HepG2 (cell line): ENCODE measurements around the gene ZBTB48. TPM values are rescaled to one million over a fixed set of nuclear protein-coding genes. Genes with fewer than 3 reads are reported as not detected.

Source experiments
- ATAD3A ChIP-seq: sonication (generic); formaldehyde crosslinking; IDR thresholded peaks from 2 replicates; pipeline ENCODE4 v1.4.0; 2020; ENCODE audit warnings: missing genetic modification reagents
- BCL6 ChIP-seq: IDR thresholded peaks from 2 replicates; pipeline ENCODE4 v1.6.1; 2016; ENCODE audit warnings: missing genetic modification reagents, missing compliant biosample characterization
- BHLHE40 ChIP-seq: IDR thresholded peaks from 2 replicates; pipeline ENCODE4 v1.6.1; 2011; ENCODE audit warnings: low read length, improper control_type of control experiment
- BORCS8-MEF2B ChIP-seq: sonication (generic); formaldehyde crosslinking; IDR thresholded peaks from 2 replicates; pipeline ENCODE4 v1.8.0; 2022; ENCODE audit warnings: mild to moderate bottlenecking, missing genetic modification reagents
- CEBPG ChIP-seq: IDR thresholded peaks from 2 replicates; pipeline ENCODE4 v1.6.1; 2016
- FOSL2 ChIP-seq: sonication (generic); formaldehyde crosslinking; IDR thresholded peaks from 2 replicates; pipeline ENCODE4 v1.4.0; 2020; ENCODE audit warnings: missing genetic modification reagents
- GTF3A ChIP-seq: sonication (generic); formaldehyde crosslinking; conservative IDR thresholded peaks from 2 replicates; pipeline ENCODE4 v1.4.0; 2020; ENCODE audit warnings: mild to moderate bottlenecking, missing genetic modification reagents
- HES4 ChIP-seq: sonication (generic); formaldehyde crosslinking; IDR thresholded peaks from 2 replicates; pipeline ENCODE4 v1.9.0; 2021; ENCODE audit warnings: mild to moderate bottlenecking, missing genetic modification reagents, borderline replicate concordance
- HOXD1 ChIP-seq: sonication (generic); formaldehyde crosslinking; IDR thresholded peaks from 2 replicates; pipeline ENCODE4 v1.5.0; 2020; ENCODE audit warnings: missing genetic modification reagents
- KDM2A ChIP-seq: sonication (generic); formaldehyde crosslinking; IDR thresholded peaks from 2 replicates; pipeline ENCODE4 v1.4.0; 2020; ENCODE audit warnings: low read depth, missing genetic modification reagents, borderline replicate concordance
- KDM6A ChIP-seq: IDR thresholded peaks from 2 replicates; pipeline ENCODE4 v1.6.1; 2016; ENCODE audit warnings: low read depth
- LCORL ChIP-seq, 2 experiments: fragments of 450-650 bp in 1 of 2; sonication (generic) in 1 of 2; formaldehyde crosslinking in 1 of 2; IDR thresholded peaks; 2 replicates each; pipeline versions ENCODE4 v1.5.0 to v1.6.1; 2017 to 2020; ENCODE audit warnings: antibody characterized with exemption in 1 of 2, missing genetic modification reagents in 1 of 2
- MTF2 ChIP-seq: sonication (generic); formaldehyde crosslinking; IDR thresholded peaks from 2 replicates; pipeline ENCODE4 v1.5.0; 2020; ENCODE audit warnings: missing genetic modification reagents, borderline replicate concordance
- NFATC3 ChIP-seq: sonication (generic); formaldehyde crosslinking; IDR thresholded peaks from 2 replicates; pipeline ENCODE4 v1.5.1; 2020; ENCODE audit warnings: mild to moderate bottlenecking, missing genetic modification reagents
- SMARCC2 ChIP-seq: fragments of 450-650 bp; IDR thresholded peaks from 2 replicates; pipeline ENCODE4 v1.6.1; 2017; ENCODE audit warnings: antibody characterized with exemption, mild to moderate bottlenecking
- SNAPC2 ChIP-seq: sonication (generic); formaldehyde crosslinking; IDR thresholded peaks from 2 replicates; pipeline ENCODE4 v1.8.1; 2022; ENCODE audit warnings: mild to moderate bottlenecking, missing genetic modification reagents
- SP2 ChIP-seq: sonication (generic); formaldehyde crosslinking; IDR thresholded peaks from 2 replicates; pipeline ENCODE4 v1.5.1; 2020; ENCODE audit warnings: mild to moderate bottlenecking, missing genetic modification reagents
- SP5 ChIP-seq: IDR thresholded peaks from 2 replicates; pipeline ENCODE4 v1.6.1; 2016; ENCODE audit warnings: low read depth, borderline replicate concordance
- STAT5B ChIP-seq: sonication (generic); formaldehyde crosslinking; IDR thresholded peaks from 2 replicates; pipeline ENCODE4 v1.4.0; 2020; ENCODE audit warnings: missing genetic modification reagents
- TRIM24 ChIP-seq: sonication (generic); formaldehyde crosslinking; IDR thresholded peaks from 2 replicates; pipeline ENCODE4 v1.8.0; 2022; ENCODE audit warnings: mild to moderate bottlenecking, missing genetic modification reagents
- XBP1 ChIP-seq: sonication (generic); formaldehyde crosslinking; IDR thresholded peaks from 2 replicates; pipeline ENCODE4 v1.5.0; 2020; ENCODE audit warnings: missing genetic modification reagents
- ZMYM2 ChIP-seq: sonication (generic); formaldehyde crosslinking; IDR thresholded peaks from 2 replicates; pipeline ENCODE4 v1.8.0; 2022; ENCODE audit warnings: mild to moderate bottlenecking, missing genetic modification reagents
- ZNF143 ChIP-seq: sonication (generic); formaldehyde crosslinking; IDR thresholded peaks from 2 replicates; pipeline ENCODE4 v1.4.0; 2020; ENCODE audit warnings: missing genetic modification reagents
- ZNF20 ChIP-seq: sonication (generic); formaldehyde crosslinking; IDR thresholded peaks from 2 replicates; pipeline ENCODE4 v1.4.0; 2020; ENCODE audit warnings: mild to moderate bottlenecking, moderate library complexity, missing genetic modification reagents
- ZNF230 ChIP-seq: sonication (generic); formaldehyde crosslinking; IDR thresholded peaks from 2 replicates; pipeline ENCODE4 v1.4.0; 2020; ENCODE audit warnings: mild to moderate bottlenecking, missing genetic modification reagents
- ZNF570 ChIP-seq: sonication (generic); formaldehyde crosslinking; IDR thresholded peaks from 2 replicates; pipeline ENCODE4 v1.4.0; 2020; ENCODE audit warnings: mild to moderate bottlenecking, missing genetic modification reagents, borderline replicate concordance
- ZZZ3 ChIP-seq: sonication (generic); formaldehyde crosslinking; IDR thresholded peaks from 2 replicates; pipeline ENCODE4 v1.4.0; 2020; ENCODE audit warnings: missing genetic modification reagents, mild to moderate bottlenecking, borderline replicate concordance
- polyA plus RNA-seq, 8 experiments: library from polyadenylated mRNA; depleted of rRNA in 3 of 8; stranded (reverse) in 7 of 8; unstranded in 1 of 8; fragments of >200 nt; fragmentation: Illumina TruSeq in 4 of 8; extraction: Trizol in 4 of 8; gene quantifications; 2 replicates each; pipeline versions ENCODE4 v1.2.1 to v1.2.3, GENCODE V29; 2011 to 2016; ENCODE audit warnings: low read depth in 4 of 8, missing spikeins in 1 of 8, mixed read lengths in 1 of 8; ENCODE audit not compliant: insufficient read depth in 1 of 8
- total RNA-seq, 5 experiments: library from RNA; depleted of rRNA; stranded (reverse); fragments of >200 nt; fragmentation: Illumina TruSeq; extraction: Trizol; gene quantifications; 2 replicates each; pipeline ENCODE4 v1.2.3, GENCODE V29; 2016; ENCODE audit warnings: low read depth in 1 of 5
- TF ChIP-seq, protein P1 (sequence below): sonication (generic); formaldehyde crosslinking; IDR thresholded peaks from 2 replicates; pipeline ENCODE4 v1.5.0; 2020; ENCODE audit warnings: mild to moderate bottlenecking, missing genetic modification reagents
- TF ChIP-seq, protein P2 (sequence below): sonication (generic); formaldehyde crosslinking; IDR thresholded peaks from 2 replicates; pipeline ENCODE4 v1.9.0; 2021; ENCODE audit warnings: missing genetic modification reagents, borderline replicate concordance
- TF ChIP-seq, protein P3 (sequence below): fragments of 450-650 bp; IDR thresholded peaks from 2 replicates; pipeline ENCODE4 v1.6.1; 2017

Gene ZBTB48
- total and polyA plus RNA-seq, 2 of the 13 experiments (the other 11 are each of a cell fraction or from before 2014, with no cell fraction given), result 13.0 to 17.1 TPM

DNA sequence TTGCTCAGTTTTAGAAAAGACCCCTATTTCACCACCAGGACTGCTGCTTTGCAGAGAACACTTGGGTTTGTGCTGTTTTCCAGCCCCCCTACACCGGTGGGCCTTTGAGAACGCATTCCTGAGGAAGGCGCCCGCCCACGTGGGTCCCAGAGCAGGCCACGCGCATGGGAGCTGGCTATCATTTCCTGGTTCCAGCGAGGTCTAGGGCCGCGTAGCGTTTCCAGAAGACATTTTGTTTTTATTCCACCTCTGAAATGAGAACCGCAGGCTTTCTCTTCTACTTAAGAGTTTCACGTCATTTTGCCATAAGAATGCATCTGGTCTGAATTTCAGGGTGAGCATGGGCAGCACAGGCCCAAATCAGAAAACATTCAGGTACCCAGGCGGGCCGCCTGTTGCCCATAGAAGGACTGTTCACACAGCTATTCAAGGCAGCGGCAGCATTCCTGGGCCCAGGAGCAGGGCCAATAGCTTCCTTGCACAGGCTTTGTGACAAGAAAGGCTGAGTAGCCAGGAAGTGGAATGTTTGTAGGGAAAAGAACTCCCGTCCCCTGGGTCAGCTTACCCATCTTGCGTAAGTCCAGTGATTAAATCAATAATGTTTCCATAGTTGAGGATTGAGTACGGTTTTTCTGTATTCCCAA lies 24.2 kb downstream of the ZBTB48 start (continued):
- no peak for TF ChIP-seq BHLHE40
- peak; percentile 55 for TF ChIP-seq FOSL2
- no peak for TF ChIP-seq HOXD1 (CRISPR knock-in tag)
- TF ChIP-seq ZMYM2 (CRISPR knock-in tag), result no peak
- TF ChIP-seq SNAPC2, result no peak
- no peak for TF ChIP-seq KDM6A
- TF ChIP-seq SP2 (CRISPR knock-in tag), result no peak
- TF ChIP-seq HES4, result peak; percentile 44; the same call in 1 of the 2 replicates
- TF ChIP-seq ATAD3A, result no peak
- no peak for TF ChIP-seq TRIM24
- no peak for TF ChIP-seq LCORL (IDR thresholded peaks at IDR 0.05)
- TF ChIP-seq LCORL (CRISPR knock-in tag; IDR thresholded peaks at IDR 0.05), result peak; percentile 44; the same call in 1 of the 2 replicates
- peak; percentile 96 for TF ChIP-seq CEBPG (CRISPR knock-in tag)
- TF ChIP-seq ZNF570, result no peak
- no peak for TF ChIP-seq XBP1 (CRISPR knock-in tag)
- TF ChIP-seq, protein P1, sequence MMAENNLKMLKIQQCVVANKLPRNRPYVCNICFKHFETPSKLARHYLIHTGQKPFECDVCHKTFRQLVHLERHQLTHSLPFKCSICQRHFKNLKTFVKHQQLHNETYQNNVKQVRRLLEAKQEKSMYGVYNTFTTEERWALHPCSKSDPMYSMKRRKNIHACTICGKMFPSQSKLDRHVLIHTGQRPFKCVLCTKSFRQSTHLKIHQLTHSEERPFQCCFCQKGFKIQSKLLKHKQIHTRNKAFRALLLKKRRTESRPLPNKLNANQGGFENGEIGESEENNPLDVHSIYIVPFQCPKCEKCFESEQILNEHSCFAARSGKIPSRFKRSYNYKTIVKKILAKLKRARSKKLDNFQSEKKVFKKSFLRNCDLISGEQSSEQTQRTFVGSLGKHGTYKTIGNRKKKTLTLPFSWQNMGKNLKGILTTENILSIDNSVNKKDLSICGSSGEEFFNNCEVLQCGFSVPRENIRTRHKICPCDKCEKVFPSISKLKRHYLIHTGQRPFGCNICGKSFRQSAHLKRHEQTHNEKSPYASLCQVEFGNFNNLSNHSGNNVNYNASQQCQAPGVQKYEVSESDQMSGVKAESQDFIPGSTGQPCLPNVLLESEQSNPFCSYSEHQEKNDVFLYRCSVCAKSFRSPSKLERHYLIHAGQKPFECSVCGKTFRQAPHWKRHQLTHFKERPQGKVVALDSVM (CRISPR knock-in tag), result 0 out of 2 replicates have a peak, but pooled peaks have one; percentile 25
- TF ChIP-seq BORCS8-MEF2B, result no peak; the same call in 1 of the 2 replicates
- TF ChIP-seq, protein P2, sequence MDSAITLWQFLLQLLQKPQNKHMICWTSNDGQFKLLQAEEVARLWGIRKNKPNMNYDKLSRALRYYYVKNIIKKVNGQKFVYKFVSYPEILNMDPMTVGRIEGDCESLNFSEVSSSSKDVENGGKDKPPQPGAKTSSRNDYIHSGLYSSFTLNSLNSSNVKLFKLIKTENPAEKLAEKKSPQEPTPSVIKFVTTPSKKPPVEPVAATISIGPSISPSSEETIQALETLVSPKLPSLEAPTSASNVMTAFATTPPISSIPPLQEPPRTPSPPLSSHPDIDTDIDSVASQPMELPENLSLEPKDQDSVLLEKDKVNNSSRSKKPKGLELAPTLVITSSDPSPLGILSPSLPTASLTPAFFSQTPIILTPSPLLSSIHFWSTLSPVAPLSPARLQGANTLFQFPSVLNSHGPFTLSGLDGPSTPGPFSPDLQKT (CRISPR knock-in tag), result no peak
- no peak for TF ChIP-seq NFATC3 (CRISPR knock-in tag)
- TF ChIP-seq ZZZ3 (CRISPR knock-in tag), result no peak
- peak; percentile 76 for TF ChIP-seq KDM2A (CRISPR knock-in tag)
- no peak; the same call in 1 of the 2 replicates for TF ChIP-seq ZNF143
- no peak for TF ChIP-seq ZNF230 (CRISPR knock-in tag)
- no peak for TF ChIP-seq SMARCC2
- no peak for TF ChIP-seq MTF2 (CRISPR knock-in tag)
- TF ChIP-seq, protein P3, sequence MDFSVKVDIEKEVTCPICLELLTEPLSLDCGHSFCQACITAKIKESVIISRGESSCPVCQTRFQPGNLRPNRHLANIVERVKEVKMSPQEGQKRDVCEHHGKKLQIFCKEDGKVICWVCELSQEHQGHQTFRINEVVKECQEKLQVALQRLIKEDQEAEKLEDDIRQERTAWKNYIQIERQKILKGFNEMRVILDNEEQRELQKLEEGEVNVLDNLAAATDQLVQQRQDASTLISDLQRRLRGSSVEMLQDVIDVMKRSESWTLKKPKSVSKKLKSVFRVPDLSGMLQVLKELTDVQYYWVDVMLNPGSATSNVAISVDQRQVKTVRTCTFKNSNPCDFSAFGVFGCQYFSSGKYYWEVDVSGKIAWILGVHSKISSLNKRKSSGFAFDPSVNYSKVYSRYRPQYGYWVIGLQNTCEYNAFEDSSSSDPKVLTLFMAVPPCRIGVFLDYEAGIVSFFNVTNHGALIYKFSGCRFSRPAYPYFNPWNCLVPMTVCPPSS, result no peak
- TF ChIP-seq ZNF20, result no peak
- TF ChIP-seq STAT5B, result 0 out of 2 replicates have a peak, but pooled peaks have one; percentile 36
- no peak for TF ChIP-seq GTF3A (CRISPR knock-in tag)
- 0 out of 2 replicates have a peak, but pooled peaks have one; percentile 46 for TF ChIP-seq SP5
- peak; percentile 68 for TF ChIP-seq BCL6 (CRISPR knock-in tag)
